Measurements from ENCODE around the gene APOOL. TPM values are rescaled to one million over a fixed set of nuclear protein-coding genes. Genes with fewer than 3 reads are reported as not detected.

APOOL gene
- total RNA-seq (2022; extraction: Qiagen RNA extraction) = 7.3 to 11.0 TPM (median 8.4 TPM) in 5 replicates

GRCh38 chrX:85003655-85004244, at the start of gene APOOL:
Gene APOOL, plus strand, starts transcription at chrX:85003877. Its CDS starts 36 bp downstream, at chrX:85003913.

Other genes starting within 250 kb of the APOOL start
- gene SATL1, start 239.9 kb downstream of the APOOL start, total RNA-seq (2022; extraction: Qiagen RNA extraction) = not detected in 5 replicates
- 0.60 to 0.90 TPM (median 0.81 TPM) in 5 replicates for gene ZNF711, start 240.1 kb downstream of the APOOL start, total RNA-seq (2022; extraction: Qiagen RNA extraction)

Measured in A549 treated with AZD2906 at 1 μM for 4 hours (cell line).